ENCODE measurements around the gene RGS10.

RGS10 gene

GRCh38 chr10:119474606-119475005 lies 67.9 kb downstream of the RGS10 start:
- Histone ChIP-seq H3K4me2 (ENCODE audit: low read depth, low read length, poor library complexity, severe bottlenecking) (no peak overlapping the region), H3K27me3 (ENCODE audit: insufficient read depth, low read length, poor library complexity, severe bottlenecking) (no peaks in the 10 kb centered on the region), H3K9me2 (replicated peaks; ENCODE audit: low read depth, low read length) (no peaks in the 10 kb centered on the region), H3F3A (ENCODE audit: low read depth) (no peaks in the 10 kb centered on the region), H3K4me1 (ENCODE audit: insufficient read depth, low read length, poor library complexity, severe bottlenecking) (peaks cover 21% of the 10 kb centered on the region), H3K36me3 (ENCODE audit: insufficient read depth, low read length) (no peaks in the 10 kb centered on the region), H2AFZ (ENCODE audit: low read length) (no peak overlapping the region), H3K79me2 (ENCODE audit: insufficient read depth, low read length) (no peaks in the 10 kb centered on the region), H4K20me1 (ENCODE audit: insufficient read depth, low read length, poor library complexity, severe bottlenecking) (no peaks in the 10 kb centered on the region), H3K9ac (ENCODE audit: low read depth, low read length, poor library complexity, severe bottlenecking) (no peak overlapping the region), H3K4me3 (ENCODE audit: low read length, poor library complexity, severe bottlenecking) (no peak overlapping the region), H3K9me3 (ENCODE audit: insufficient read depth, low read depth, low read length) (no peaks in the 10 kb centered on the region; the same call in 1 of the 2 replicates)
- TF ChIP-seq EZH2phosphoT487 (IDR thresholded peaks at IDR 0.05; ENCODE audit: borderline replicate concordance) (no peak), CTCF (conservative IDR thresholded peaks at IDR 0.05; ENCODE audit: low read length) (no peak)

DNA sequence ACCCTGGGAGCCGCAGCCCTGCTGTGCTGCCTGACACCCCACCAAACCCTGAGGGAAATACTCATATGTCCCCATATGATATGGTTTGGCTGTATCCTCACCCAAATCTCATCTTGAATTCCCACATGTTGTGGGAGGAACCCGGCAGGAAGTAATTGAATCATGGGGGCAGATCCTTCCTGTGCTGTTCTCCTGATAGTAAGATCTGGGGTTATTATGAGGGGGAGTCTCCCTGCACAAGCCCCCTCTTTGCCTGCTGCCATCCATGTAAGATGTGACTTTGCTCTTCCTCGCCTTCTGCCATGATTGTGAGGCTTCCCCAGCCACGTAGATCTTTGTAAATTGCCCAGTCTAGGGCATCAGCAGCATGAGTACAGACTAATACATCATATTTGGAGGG lies 68.7 kb downstream of the RGS10 start:
- Histone ChIP-seq H3K4me1 (ENCODE audit: insufficient read depth, low read length, poor library complexity, severe bottlenecking) (peaks cover 17% of the 10 kb centered on the region), H3K9me2 (replicated peaks; ENCODE audit: low read depth, low read length) (no peaks in the 10 kb centered on the region), H3K36me3 (ENCODE audit: insufficient read depth, low read length) (no peaks in the 10 kb centered on the region), H3K27me3 (ENCODE audit: insufficient read depth, low read length, poor library complexity, severe bottlenecking) (no peaks in the 10 kb centered on the region), H4K20me1 (ENCODE audit: insufficient read depth, low read length, poor library complexity, severe bottlenecking) (no peaks in the 10 kb centered on the region), H3K4me3 (ENCODE audit: low read length, poor library complexity, severe bottlenecking) (no peak overlapping the region), H3K9ac (ENCODE audit: low read depth, low read length, poor library complexity, severe bottlenecking) (no peak overlapping the region), H3K9me3 (ENCODE audit: insufficient read depth, low read depth, low read length) (no peaks in the 10 kb centered on the region; the same call in 1 of the 2 replicates), H2AFZ (ENCODE audit: low read length) (no peak overlapping the region), H3F3A (ENCODE audit: low read depth) (no peaks in the 10 kb centered on the region), H3K79me2 (ENCODE audit: insufficient read depth, low read length) (no peaks in the 10 kb centered on the region), H3K4me2 (ENCODE audit: low read depth, low read length, poor library complexity, severe bottlenecking) (no peak overlapping the region)
- no peak for TF ChIP-seq CTCF (conservative IDR thresholded peaks at IDR 0.05; ENCODE audit: low read length)
- no peak for TF ChIP-seq EZH2phosphoT487 (IDR thresholded peaks at IDR 0.05; ENCODE audit: borderline replicate concordance)

- Histone ChIP-seq H2AFZ (ENCODE audit: low read length) (no peak overlapping the region), H3K36me3 (ENCODE audit: insufficient read depth, low read length) (no peaks in the 10 kb centered on the region), H3K79me2 (ENCODE audit: insufficient read depth, low read length) (no peaks in the 10 kb centered on the region), H3K9me3 (ENCODE audit: insufficient read depth, low read depth, low read length) (no peaks in the 10 kb centered on the region; the same call in 1 of the 2 replicates), H3K27me3 (ENCODE audit: insufficient read depth, low read length, poor library complexity, severe bottlenecking) (no peaks in the 10 kb centered on the region), H3K9me2 (replicated peaks; ENCODE audit: low read depth, low read length) (no peaks in the 10 kb centered on the region), H3K4me2 (ENCODE audit: low read depth, low read length, poor library complexity, severe bottlenecking) (no peak overlapping the region), H3F3A (ENCODE audit: low read depth) (no peaks in the 10 kb centered on the region), H3K4me3 (ENCODE audit: low read length, poor library complexity, severe bottlenecking) (no peak overlapping the region), H4K20me1 (ENCODE audit: insufficient read depth, low read length, poor library complexity, severe bottlenecking) (no peaks in the 10 kb centered on the region), H3K9ac (ENCODE audit: low read depth, low read length, poor library complexity, severe bottlenecking) (no peak overlapping the region), H3K4me1 (ENCODE audit: insufficient read depth, low read length, poor library complexity, severe bottlenecking) (peaks cover 10% of the 10 kb centered on the region)
- TF ChIP-seq EZH2phosphoT487 (IDR thresholded peaks at IDR 0.05; ENCODE audit: borderline replicate concordance) (no peak), CTCF (conservative IDR thresholded peaks at IDR 0.05; ENCODE audit: low read length) (no peak)
Measured at GRCh38 chr10:119470920-119471702, 71.4 kb downstream of the RGS10 start.
